WERI-Rb-1 (cell line): ENCODE measurements around the gene KCNQ2.

Source experiments
- DNase-seq: peaks from one replicate; pipeline ENCODE4 v3.0.0-alpha.2; 2020
- H3K27ac ChIP-seq: fragments of 250-450 bp; sonication (Bioruptor Pico); 2 replicates; pipeline ENCODE4 v1.5.1; 2020; ENCODE audit warnings: mild to moderate bottlenecking, moderate library complexity
- H3K27me3 ChIP-seq: fragments of 250-450 bp; sonication (Bioruptor Pico); 2 replicates; pipeline ENCODE4 v1.5.1; 2021; ENCODE audit warnings: mild to moderate bottlenecking, low read depth, moderate library complexity; ENCODE audit not compliant: insufficient read depth, severe bottlenecking
- H3K36me3 ChIP-seq: fragments of 250-450 bp; sonication (Bioruptor Pico); 2 replicates; pipeline ENCODE4 v1.5.1; 2020; ENCODE audit warnings: mild to moderate bottlenecking, moderate library complexity
- H3K4me3 ChIP-seq: 2 replicates; pipeline ENCODE4 v1.5.1; 2011; ENCODE audit warnings: low read depth, mild to moderate bottlenecking, control low read depth, low read length
- H3K9me3 ChIP-seq: fragments of 250-450 bp; sonication (Bioruptor Pico); 2 replicates; pipeline ENCODE4 v1.5.1; 2021; ENCODE audit warnings: mild to moderate bottlenecking, moderate library complexity; ENCODE audit not compliant: severe bottlenecking
- TF ChIP-seq, protein P1 (sequence below): IDR thresholded peaks from 2 replicates; pipeline ENCODE4 v1.5.1; 2011; ENCODE audit warnings: low read depth, mild to moderate bottlenecking, control low read depth, inconsistent platforms, low read length

The KCNQ2 gene

DNA sequence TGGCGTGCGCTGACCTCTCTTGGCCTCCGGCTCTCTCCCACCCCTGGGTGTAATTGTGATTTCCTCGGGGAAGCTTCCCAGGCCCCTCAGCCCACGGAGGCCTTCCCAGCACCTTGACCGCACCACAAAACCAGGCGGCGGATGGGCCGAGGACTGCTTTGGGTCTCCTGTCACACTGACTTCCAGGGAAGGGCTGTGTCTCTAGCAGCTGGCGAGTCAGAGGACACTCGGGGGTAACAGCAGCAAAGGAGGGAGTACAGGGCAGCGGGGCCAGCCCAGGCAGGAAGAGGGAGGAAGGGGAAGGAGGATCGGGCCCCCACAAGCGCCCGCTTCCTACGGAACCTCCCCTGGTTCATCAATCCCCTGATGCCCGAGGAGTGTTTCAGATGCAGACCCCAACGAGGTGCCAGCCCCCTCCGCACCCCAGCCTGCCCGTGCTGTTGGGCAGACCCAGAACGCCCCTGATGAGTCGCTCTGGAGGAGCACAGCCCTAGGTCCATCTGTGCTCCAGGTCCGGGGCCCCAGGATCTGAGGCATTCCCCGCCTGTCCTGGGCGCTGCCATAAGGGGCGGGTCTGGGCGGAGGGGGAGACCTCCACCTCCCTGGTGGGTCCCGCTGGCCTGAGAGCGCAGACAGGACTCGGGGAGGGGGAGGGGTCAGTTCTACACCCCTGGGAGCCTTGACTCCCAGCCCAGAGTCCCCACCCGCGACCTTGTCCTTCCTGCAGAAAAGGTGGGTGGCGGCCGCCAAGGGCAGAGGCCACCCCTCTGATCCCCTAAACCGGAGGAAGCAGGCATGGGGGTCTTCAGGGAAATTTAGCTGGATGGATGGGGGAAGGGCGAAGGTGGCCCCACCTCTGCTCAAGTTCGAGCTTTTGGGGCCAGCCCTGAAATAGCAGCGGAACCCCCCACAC, 112.3 kb downstream of the KCNQ2 start:
- Histone ChIP-seq H3K9me3 (no peaks in the 10 kb centered on the region), H3K27ac (no peak overlapping the region), H3K36me3 (no peaks in the 10 kb centered on the region), H3K27me3 (no peaks in the 10 kb centered on the region), H3K4me3 (peak overlapping the region; percentile 54)
- no peak for DNase-seq
- TF ChIP-seq, protein P1, sequence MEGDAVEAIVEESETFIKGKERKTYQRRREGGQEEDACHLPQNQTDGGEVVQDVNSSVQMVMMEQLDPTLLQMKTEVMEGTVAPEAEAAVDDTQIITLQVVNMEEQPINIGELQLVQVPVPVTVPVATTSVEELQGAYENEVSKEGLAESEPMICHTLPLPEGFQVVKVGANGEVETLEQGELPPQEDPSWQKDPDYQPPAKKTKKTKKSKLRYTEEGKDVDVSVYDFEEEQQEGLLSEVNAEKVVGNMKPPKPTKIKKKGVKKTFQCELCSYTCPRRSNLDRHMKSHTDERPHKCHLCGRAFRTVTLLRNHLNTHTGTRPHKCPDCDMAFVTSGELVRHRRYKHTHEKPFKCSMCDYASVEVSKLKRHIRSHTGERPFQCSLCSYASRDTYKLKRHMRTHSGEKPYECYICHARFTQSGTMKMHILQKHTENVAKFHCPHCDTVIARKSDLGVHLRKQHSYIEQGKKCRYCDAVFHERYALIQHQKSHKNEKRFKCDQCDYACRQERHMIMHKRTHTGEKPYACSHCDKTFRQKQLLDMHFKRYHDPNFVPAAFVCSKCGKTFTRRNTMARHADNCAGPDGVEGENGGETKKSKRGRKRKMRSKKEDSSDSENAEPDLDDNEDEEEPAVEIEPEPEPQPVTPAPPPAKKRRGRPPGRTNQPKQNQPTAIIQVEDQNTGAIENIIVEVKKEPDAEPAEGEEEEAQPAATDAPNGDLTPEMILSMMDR: no peak

DNA sequence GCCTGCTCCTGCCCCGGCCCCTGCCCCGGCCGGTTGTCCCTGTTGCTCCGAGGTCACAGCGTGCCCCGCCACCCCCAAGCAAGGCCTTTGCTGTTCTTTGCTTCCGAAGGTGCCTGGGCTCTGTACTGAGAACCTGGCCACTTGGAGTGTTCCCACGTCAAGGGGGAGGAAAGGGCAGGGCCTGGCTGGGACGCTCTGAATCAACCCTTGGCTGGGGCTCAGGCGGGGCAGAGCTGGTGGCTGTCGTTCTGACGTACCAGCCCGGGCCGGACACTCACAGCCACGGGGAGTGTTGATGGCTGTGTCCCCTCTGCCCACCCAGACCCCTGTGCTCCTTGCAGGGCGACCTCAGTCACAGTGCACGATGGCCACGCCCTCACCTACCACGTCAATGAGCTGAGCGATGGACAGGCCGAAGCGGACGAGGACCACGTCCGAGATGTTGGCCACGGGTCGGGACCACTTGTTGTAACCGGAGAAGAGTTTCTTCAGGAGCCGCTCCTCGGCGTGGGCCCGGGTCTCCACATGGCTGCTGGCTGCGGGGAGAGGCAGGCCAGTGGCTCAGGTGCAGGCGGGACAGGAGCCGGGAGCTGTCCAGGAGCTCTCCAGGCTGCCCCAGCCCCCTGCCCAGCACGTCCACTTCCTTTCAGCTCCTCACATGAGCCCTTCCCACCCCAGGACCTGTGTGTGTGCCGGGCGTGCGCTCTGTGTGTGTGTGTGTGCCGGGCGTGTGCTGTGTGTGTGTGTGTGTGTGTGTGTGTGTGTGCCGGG, 113.1 kb downstream of the KCNQ2 start:
- TF ChIP-seq, protein P1: no peak
- Histone ChIP-seq H3K36me3 (no peaks in the 10 kb centered on the region), H3K27me3 (no peaks in the 10 kb centered on the region), H3K27ac (no peak overlapping the region), H3K9me3 (no peaks in the 10 kb centered on the region), H3K4me3 (no peak overlapping the region)
- DNase-seq: no peak

DNA sequence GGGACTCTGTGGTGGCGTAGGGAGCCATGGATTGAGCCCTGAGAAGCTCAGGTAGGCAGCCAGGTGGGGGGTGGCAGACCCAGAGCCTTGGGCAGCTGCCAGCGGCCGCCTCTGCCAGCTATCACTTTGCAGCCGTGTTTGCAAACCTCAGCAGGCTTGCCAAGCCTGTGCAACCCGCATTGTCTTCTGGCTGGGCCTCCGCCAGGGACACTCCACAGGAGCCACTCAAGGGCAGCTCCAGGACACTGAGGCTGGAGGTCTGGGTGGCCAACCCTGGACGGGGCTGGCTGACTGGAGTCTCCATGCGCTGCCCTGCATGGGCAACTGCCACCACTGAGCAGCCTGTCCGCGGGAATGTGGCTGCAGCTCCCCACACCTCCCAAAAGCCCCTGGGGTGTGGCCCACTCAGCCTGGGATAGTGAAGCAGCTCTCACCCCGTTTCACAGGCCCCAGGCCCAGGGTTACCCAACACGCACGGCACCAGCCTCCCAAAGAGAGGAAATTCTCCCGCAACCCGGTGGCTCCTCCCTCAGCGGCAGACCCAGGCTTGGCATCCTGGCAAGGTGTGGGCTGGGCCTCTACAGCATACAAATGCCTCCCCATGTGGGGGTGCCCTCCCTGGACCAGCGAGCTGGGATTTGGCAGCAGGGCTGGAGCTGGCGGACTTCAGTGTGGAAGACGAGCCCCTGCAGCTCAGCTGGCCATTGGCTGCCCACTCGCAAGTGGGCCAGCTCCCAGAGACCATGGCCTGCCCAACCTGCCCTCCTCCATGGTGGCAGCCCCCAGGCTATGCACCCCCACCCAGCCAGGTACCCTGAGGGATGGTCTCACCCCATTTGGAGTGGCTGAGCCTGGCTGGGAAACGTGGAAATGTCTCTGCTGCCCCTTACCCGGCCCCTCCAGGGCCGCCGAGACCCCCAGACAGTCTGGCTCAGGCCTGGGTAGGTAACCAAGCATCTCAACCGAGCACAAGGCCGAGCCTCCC, 114.2 kb downstream of the KCNQ2 start:
- Histone ChIP-seq H3K27ac (no peak overlapping the region), H3K36me3 (no peaks in the 10 kb centered on the region), H3K27me3 (no peaks in the 10 kb centered on the region), H3K9me3 (no peaks in the 10 kb centered on the region), H3K4me3 (no peak overlapping the region)
- TF ChIP-seq, protein P1: no peak
- no peak for DNase-seq

DNA sequence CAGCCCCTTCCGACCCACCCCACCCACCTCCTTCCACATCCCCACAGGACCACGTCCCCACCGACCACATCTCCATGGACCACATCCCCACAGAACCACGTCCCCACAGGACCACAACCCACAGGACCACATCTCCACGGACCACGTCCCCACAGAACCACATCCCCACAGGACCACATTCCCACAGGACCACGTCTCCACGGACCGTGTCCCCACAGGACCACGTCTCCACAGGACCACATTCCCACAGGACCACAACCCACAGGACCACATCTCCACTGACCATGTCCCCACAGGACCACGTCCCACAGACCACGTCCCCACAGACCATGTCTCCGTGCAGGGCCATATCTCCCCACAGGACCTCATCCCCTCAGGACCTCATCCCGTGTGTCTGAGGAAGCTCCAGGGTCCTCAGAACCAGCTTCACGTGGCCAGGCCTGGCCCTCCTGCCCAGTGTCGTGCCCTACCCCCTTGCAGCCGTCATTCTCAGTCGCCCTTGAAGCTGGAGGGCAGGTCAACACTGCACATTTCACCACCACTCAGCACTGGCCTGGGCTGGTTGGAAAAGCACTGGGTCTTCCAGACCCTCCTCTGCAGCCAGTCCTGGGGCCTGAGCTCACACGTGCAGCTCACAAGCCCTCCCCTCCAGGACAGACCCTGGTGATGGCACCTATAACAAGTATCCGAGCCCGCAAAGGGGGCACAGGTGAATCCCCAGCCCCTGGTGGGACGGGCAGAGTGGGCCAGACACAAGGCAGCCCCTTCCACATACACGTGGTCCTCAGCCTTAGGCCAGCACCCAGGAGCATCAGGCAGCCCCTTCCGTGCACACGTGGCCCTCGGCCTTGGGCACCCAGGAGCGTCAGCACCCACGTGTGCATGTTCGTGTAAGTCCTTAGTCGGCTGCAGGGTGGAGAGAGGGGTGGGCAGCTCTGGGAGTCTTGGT, 115.2 kb downstream of the KCNQ2 start:
- H3K4me3 ChIP-seq: no peak overlapping the region
- no peak overlapping the region for H3K27ac ChIP-seq
- DNase-seq: no peak
- H3K27me3 ChIP-seq: no peaks in the 10 kb centered on the region
- H3K9me3 ChIP-seq: no peaks in the 10 kb centered on the region
- TF ChIP-seq, protein P1: no peak
- no peaks in the 10 kb centered on the region for H3K36me3 ChIP-seq
